ENCODE results near the gene MFSD6L.
A peak's percentile ranks its signal among the peaks of the same experiment; 100 is the strongest.

The MFSD6L gene

GRCh38 chr17:8791248-8791909 is 7.8 kb downstream of the MFSD6L start:
- DNase-seq, result no peak

GRCh38 chr17:8789743-8790142 is 9.4 kb downstream of the MFSD6L start:
- DNase-seq, result no peak

- no peak for DNase-seq
Measured at GRCh38 chr17:8788998-8789397, 10.2 kb downstream of the MFSD6L start.

GRCh38 chr17:8785547-8786413 is 13.4 kb downstream of the MFSD6L start:
- peak; percentile 50 for DNase-seq

GRCh38 chr17:8782176-8782575 is 17.0 kb downstream of the MFSD6L start:
- DNase-seq, result no peak

GRCh38 chr17:8781776-8782175 is 17.4 kb downstream of the MFSD6L start:
- DNase-seq, result no peak

GRCh38 chr17:8776881-8777280 is 22.3 kb downstream of the MFSD6L start:
- DNase-seq, result no peak

- no peak for DNase-seq
Measured at GRCh38 chr17:8776248-8776647, 22.9 kb downstream of the MFSD6L start.

- no peak for DNase-seq
Measured at GRCh38 chr17:8766731-8767130, 32.4 kb downstream of the MFSD6L start.

GRCh38 chr17:8762012-8762411 is 37.2 kb downstream of the MFSD6L start:
- no peak for DNase-seq

GRCh38 chr17:8758137-8758596 is 41.0 kb downstream of the MFSD6L start, which contains the start of gene SPDYE4:
Gene SPDYE4 (minus strand): TSS chr17:8758546. CDS start chr17:8758382, 164 bp downstream.
- no peak for DNase-seq

GRCh38 chr17:8757189-8757588 is 42.0 kb downstream of the MFSD6L start:
- no peak for DNase-seq

- DNase-seq, result no peak
Measured at GRCh38 chr17:8755590-8756255, 43.4 kb downstream of the MFSD6L start.

- no peak for DNase-seq
Measured at GRCh38 chr17:8754890-8755289, 44.3 kb downstream of the MFSD6L start.

- peak; percentile 21 for DNase-seq
Measured at GRCh38 chr17:8753976-8754440, 45.2 kb downstream of the MFSD6L start.

GRCh38 chr17:8753136-8753975 is 45.8 kb downstream of the MFSD6L start:
- no peak for DNase-seq

GRCh38 chr17:8749616-8750015 is 49.5 kb downstream of the MFSD6L start:
- no peak for DNase-seq

- no peak for DNase-seq
Measured at GRCh38 chr17:8747742-8748141, 51.4 kb downstream of the MFSD6L start.

Data from CD4-positive, alpha-beta T cell treated with Interleukin-21 for 1 hour (primary cell).